ENCODE measurements around the gene ASXL1.
"Not testable (repeated sequence)": the region's sequence is repeated elsewhere in the genome, so short reads cannot be mapped to it uniquely, and the experiment has no call there.

Gene ASXL1

DNA sequence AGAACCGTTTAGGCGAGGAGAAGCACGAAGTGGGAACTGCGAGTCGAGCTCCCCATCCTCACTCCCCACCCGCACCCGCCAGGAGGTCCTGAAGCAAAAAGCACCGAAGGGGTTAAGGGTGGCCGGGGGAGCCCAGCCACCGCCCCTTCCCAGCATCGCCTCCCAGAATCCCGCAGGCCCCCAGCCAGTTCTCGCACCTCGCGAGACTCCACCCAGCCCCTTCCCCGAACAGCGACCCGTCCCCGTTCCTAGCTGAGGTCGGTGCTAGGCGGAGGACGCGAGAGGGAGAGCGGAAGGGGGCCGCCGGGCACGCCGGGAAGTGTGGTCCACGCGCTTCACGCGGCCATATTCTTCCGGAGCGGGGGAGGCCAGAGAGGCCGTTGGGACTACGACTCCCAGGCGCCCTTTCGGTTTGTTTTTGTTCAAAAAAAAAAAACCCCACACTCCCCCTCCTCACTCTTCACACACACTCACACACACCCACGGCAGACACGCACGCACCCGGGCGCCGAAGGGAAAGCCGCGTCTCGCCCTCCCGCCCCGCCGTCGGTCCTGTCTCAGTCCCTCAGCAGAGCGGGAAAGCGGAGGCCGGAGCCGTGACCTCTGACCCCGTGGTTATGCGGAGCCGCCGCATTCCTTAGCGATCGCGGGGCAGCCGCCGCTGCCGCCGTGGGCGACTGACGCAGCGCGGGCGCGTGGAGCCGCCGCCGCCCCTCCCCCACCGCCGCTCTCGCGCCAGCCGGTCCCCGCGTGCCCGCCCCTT, at the start of gene ASXL1:
Gene ASXL1 (plus strand): TSS at position 463 of the 763 bp plus-strand sequence. CDS start 445 bp downstream, outside the sequence.
- DNase-seq (ENCODE audit: low spot score): peak; percentile 98

DNA sequence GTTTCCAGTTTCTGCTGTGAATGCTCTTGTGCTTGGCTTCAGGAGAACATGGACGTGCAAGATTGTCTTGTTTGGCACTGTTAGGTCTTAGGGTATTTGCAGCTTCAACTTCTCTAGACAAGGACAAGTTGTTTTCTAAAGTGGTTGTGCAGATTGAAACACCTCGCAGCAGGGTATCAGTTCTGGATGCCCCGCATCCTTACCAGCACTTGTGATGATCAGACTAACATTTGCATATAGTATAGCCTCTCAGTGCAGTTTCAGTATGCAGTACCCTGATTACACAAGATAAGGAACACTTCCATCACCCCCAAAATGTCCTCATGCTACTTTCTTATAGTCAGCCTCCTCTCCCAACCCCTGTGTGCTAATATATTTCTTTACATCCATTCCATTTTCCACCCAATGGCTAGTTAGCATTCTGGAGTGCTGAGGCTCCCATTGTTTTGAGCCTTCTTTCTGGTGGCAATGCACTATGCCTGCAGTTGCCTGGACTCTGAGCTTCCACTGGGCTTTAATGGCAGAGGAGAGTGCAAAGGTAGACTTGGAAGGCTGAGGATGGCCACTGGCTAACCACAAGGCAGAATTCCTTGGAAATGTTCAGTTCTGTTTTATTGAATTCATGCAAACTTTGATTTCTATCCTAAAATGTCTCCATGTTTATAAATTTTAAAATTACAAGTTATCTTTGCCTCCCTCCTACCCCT, 45.3 kb upstream of the ASXL1 start:
- DNase-seq (ENCODE audit: low spot score): no peak

- DNase-seq (ENCODE audit: low spot score): no peak
Measured at GRCh38 chr20:32314768-32315167, 43.4 kb upstream of the ASXL1 start.

DNA sequence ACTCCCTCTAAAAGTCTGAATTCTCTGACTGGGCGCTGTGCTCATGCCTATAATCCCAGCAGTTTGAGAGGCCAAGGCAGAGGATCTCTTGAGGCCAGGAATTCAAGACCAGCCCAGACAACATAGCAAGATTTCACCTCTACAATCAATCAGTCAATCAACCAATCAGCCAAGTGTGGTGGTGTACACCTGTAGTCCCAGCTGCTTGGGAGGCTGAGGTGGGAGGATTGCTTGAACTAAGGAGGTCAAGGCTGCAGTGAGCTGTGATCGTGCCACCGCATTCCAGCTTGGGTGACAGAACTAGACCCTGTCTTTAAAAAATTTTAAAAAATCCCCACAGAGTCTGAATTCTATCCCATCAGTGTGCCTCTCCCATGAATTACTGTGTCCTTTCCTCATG, 42.7 kb upstream of the ASXL1 start:
- DNase-seq (ENCODE audit: low spot score): no peak

DNA sequence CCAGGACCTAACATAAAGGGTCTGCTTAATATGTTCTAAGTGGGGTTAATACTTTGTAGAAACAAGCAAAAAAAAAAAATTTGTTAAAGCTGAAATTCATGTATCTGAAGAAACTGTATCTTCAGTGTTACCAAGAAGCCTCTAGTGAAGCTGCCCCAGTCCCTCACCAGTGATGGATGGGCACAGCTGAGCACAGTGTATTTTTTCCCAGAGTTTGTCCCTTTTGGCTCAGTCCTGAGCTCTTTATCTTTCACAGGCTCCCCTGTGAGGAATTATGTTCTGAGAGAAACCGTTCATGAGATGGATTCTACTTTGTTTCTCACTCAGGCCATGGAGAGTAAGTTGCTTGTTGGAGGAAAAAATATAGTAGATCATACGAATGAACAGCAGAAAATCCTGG, 42.2 kb upstream of the ASXL1 start:
- no peak for DNase-seq (ENCODE audit: low spot score)

- DNase-seq (ENCODE audit: low spot score): no peak
Measured at GRCh38 chr20:32316667-32317066, 41.5 kb upstream of the ASXL1 start.

- no peak for DNase-seq (ENCODE audit: low spot score)
Measured at GRCh38 chr20:32319100-32319499, 39.0 kb upstream of the ASXL1 start.

DNA sequence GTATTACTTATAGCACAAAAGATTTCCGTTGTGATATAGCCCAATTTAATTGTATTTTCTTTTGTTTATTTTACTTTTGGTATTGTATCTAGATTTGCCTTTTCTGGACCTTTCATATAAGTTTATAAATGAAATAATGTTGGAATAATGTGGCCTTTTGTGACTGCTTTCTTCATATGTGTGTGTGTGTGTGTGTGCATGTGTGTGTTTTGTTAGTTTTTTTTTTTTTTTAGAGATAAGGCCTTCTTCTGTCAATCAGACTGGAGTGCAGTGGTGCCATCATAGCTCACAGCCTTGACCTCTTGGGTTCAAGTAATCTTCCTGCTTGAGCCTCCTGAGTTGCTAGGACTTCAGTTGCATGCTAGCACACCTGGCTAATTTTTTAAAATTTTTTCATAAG, 37.8 kb upstream of the ASXL1 start:
- no peak for DNase-seq (ENCODE audit: low spot score)

- DNase-seq (ENCODE audit: low spot score): no peak
Measured at GRCh38 chr20:32321390-32321789, 36.7 kb upstream of the ASXL1 start.

- DNase-seq (ENCODE audit: low spot score): not testable (repeated sequence)
Measured at GRCh38 chr20:32322260-32322659, 35.9 kb upstream of the ASXL1 start.

- not testable (repeated sequence) for DNase-seq (ENCODE audit: low spot score)
Measured at GRCh38 chr20:32323761-32324160, 34.4 kb upstream of the ASXL1 start.

GRCh38 chr20:32325706-32326503, 32.2 kb upstream of the ASXL1 start:
- no peak for DNase-seq (ENCODE audit: low spot score)

GRCh38 chr20:32326504-32326845, 31.7 kb upstream of the ASXL1 start:
- no peak for DNase-seq (ENCODE audit: low spot score)

DNA sequence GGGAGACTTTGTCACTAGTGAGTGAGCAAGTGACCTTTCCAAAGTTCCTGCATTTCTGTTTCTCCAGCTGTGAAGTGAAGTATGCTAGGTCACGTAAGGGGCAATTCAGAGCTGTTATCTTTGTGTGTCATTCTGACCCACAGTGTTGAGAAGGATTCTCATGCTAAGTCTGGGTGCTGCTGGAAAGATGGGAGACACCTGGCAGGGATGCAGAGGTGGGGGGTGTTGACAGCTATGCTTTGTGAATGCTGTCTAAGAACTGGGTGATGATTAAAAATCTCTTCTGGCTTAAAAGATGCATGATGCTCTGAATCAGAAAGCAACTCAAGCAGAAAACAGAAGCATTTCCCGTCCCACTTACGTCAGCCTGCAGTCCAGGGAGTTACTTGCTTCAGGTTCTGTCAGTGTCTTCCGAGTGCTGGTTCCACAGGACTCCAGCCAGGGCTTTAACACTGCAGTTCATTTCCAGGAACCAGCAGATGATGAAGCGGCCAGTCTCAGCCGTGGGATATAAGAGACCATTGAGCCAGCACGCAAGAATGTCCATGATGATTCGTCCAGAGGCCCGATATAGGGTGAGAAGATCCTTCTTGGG, 30.9 kb upstream of the ASXL1 start:
- no peak for DNase-seq (ENCODE audit: low spot score)

DNA sequence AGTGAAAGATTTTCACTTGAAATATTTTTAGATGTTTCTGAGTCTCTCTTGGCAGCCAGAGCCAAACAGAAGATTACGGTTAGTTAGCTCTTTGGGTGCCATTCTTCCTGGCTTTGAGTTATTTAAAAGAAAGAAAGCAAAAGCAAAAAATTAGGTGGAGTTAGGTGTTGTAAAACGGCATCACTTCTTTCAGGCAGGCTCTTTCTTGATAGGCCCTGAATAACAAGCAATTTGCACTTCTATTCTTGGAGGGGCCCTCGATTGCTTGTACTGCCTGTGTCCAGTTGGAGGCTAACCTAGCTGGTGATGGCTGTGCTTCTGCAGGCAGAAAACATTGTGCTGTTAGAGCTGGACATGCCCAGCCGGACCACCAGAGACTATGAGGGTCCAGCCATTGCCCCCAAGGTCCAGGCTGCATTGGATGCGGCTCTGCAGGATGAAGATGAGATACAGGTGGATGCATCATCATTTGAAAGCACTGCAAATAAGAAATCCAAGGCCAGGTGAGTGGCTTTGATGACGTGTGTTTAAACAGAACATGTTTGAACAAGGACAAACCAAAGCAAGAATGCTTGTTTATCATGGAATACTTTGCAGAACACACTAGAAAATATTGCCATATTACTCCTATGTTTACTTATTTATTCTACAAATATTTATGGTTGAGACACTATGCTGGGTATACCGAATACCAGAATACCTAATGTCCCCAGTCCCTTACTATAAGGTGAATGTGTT, 28.1 kb upstream of the ASXL1 start:
- DNase-seq (ENCODE audit: low spot score): no peak

DNA sequence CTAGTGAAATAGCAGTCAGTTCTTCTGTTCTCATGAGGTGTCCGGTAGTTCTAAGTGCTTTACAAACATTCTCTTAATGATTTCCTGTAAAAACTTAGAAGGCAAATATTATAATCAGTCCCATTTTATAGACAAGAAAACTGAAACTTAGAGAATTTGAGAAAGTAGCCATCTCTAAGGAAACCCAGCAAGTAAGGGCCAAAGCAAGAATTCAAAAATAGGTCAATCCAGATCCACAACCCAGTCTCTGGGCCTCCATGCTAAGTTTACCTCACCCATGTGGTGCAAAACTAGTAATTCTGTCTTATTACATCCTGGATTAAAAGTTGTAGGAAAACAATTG, 27.6 kb upstream of the ASXL1 start:
- no peak for DNase-seq (ENCODE audit: low spot score)

- DNase-seq (ENCODE audit: low spot score): no peak
Measured at GRCh38 chr20:32332614-32333013, 25.5 kb upstream of the ASXL1 start.

DNA sequence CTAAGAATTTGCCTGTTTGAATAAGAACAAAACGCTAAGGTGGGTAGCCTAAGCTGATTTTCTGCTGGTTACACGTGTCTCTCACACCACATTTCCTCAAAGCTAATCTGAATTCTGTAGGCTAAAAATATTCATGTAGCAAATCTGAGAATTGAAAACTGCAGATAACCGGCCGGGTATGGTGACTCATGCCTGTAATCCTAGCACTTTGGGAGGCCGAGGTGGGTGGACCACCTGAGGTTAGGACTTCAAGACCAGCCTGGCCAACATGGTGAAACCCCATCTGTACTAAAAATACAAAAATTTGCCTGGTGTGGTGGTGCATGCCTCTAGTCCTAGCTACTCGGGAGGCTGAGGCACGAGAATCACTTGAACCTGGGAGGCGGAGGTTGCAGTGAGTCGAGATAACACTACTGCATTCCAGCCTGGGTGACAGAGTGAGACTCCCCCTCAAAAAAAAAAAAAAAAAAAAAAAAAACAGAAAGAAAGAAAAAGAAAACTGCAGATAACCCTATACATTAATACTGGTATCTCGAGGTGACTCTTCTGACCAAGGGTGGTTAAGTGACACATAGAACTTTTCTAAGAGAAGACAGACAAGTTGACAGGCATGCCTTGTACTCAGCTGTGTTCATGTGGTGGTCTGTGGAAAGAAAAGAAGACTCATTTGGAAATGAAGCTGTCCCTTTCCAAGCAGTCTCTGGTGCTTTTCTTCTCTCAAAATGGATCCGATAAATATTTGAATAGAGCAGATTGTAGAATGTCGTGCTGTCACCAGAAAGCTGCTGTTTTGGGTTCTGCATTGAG, 24.7 kb upstream of the ASXL1 start:
- no peak for DNase-seq (ENCODE audit: low spot score)

- DNase-seq (ENCODE audit: low spot score): peak; percentile 29
Measured at GRCh38 chr20:32333988-32334885, 23.9 kb upstream of the ASXL1 start.

DNA sequence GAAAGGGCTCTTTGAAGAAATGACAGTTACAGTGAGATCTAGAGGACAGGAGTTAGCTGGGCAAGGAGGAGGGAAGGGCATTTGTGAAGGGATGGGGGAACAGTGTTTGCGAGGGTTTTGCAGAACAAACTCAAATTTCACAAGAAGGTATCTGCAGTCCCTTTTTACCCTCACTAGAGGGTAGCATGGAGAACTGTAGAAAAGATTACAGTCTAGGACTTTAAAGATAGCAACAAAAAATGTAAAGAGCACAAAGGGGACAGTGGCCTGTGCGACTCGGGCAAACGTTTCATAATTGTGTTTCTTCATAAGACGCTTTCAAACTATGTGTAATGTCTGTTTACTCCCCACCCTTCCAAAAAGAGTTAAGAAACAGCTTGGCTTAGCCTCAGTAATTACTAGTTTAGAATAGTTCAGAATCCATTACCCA, 21.2 kb upstream of the ASXL1 start:
- DNase-seq (ENCODE audit: low spot score): no peak

Measured in Ammon's horn (tissue), 1 donor.